Small intestine (tissue), 7 donors: Measurements from ENCODE around the gene ADAMTS2. TPM values are rescaled to one million over a fixed set of nuclear protein-coding genes. Genes with fewer than 3 reads are reported as not detected.

Experiments used
- DNase-seq, 2 donors: peaks; one replicate each; pipeline versions ENCODE4 v3.0.0 to v3.0.0-alpha.2; 2013
- FAIRE-seq: peaks from 2 replicates; lab custom pipeline; 2012; peaks lifted over from hg19 to GRCh38; lab: Jason Lieb, UNC
- H3K27ac ChIP-seq, 3 donors: one replicate each; pipeline ENCODE4 v1.5.1; 2013; ENCODE audit warnings: low read length in 2 of 3, mild to moderate bottlenecking in 2 of 3, control low read depth in 1 of 3, inconsistent platforms in 1 of 3, low read depth in 1 of 3, moderate library complexity in 1 of 3
- H3K27me3 ChIP-seq, 3 donors: one replicate each; pipeline ENCODE4 v1.6.1; 2013; ENCODE audit warnings: low read length in 3 of 3, inconsistent platforms in 1 of 3; ENCODE audit not compliant: control insufficient read depth in 3 of 3, insufficient read depth in 3 of 3
- H3K36me3 ChIP-seq, 3 donors: one replicate each; pipeline ENCODE4 v1.6.1; 2013; ENCODE audit warnings: low read length in 3 of 3, inconsistent platforms in 1 of 3, low read depth in 1 of 3, mild to moderate bottlenecking in 1 of 3, moderate library complexity in 1 of 3; ENCODE audit not compliant: control insufficient read depth in 3 of 3, insufficient read depth in 2 of 3
- H3K4me1 ChIP-seq, 3 donors: one replicate each; pipeline ENCODE4 v1.6.1; 2013; ENCODE audit warnings: low read length in 2 of 3, inconsistent platforms in 1 of 3, low read depth in 1 of 3, mild to moderate bottlenecking in 1 of 3, moderate library complexity in 1 of 3; ENCODE audit not compliant: control insufficient read depth in 3 of 3, insufficient read depth in 2 of 3
- H3K4me3 ChIP-seq, 3 donors: one replicate each; pipeline ENCODE4 v1.5.1; 2013; ENCODE audit warnings: low read length in 3 of 3, control low read depth in 1 of 3, inconsistent platforms in 1 of 3, low read depth in 1 of 3, mild to moderate bottlenecking in 1 of 3, moderate library complexity in 1 of 3
- H3K9me3 ChIP-seq, 2 donors: one replicate each; pipeline ENCODE4 v1.6.1; 2013; ENCODE audit warnings: low read depth in 1 of 2, low read length in 1 of 2; ENCODE audit not compliant: control insufficient read depth in 2 of 2, insufficient read depth in 1 of 2
- WGBS, 3 donors: extraction: QIAGEN DNeasy Blood & Tissue Kit; methylation state at CpG; one replicate each; pipeline ENCODE4 v1.1.7; 2013; 5-methylcytosine and 5-hydroxymethylcytosine counted together
- polyA plus RNA-seq, 4 donors: library from polyadenylated mRNA; stranded (reverse) in 3 of 4; unstranded in 1 of 4; fragments of 200-250 nt in 3 of 4; fragments of 120-200 nt in 1 of 4; gene quantifications; one replicate each; pipeline versions ENCODE4 v1.2.1 to v1.2.3, GENCODE V29; 2013
- donor health status: healthy with polysubstance abuse.
- donor health status: control.
- donor health status: control.
- donor health status: Bipolar disorder and iron deficiency.
- donor health status: healthy.

The ADAMTS2 gene
- polyA plus RNA-seq, 4 donors: 0.22 to 6.3 (median 2.4) TPM

- Histone ChIP-seq H3K36me3 (no peaks in the 10 kb centered on the region), H3K27ac (no peak overlapping the region), H3K4me3 (no peak overlapping the region), H3K4me1 (no peaks in the 10 kb centered on the region), H3K9me3 (peaks cover 0 to 17% of the 10 kb centered on the region in 2 donors), H3K27me3 (no peaks in the 10 kb centered on the region)
- 74 to 84% (median 79%) methylated on average over 20 of the region's 20 CpGs for WGBS, 3 donors
- FAIRE-seq (no peak), DNase-seq (no peak)
Measured at GRCh38 chr5:179228341-179229121, 116.7 kb downstream of the ADAMTS2 start.

GRCh38 chr5:179227580-179228311 is 117.5 kb downstream of the ADAMTS2 start:
- H3K9me3 ChIP-seq: peaks cover 0 to 24% of the 10 kb centered on the region in 2 donors
- no peak overlapping the region for H3K27ac ChIP-seq
- no peak for FAIRE-seq
- H3K36me3 ChIP-seq: no peaks in the 10 kb centered on the region
- no peaks in the 10 kb centered on the region for H3K27me3 ChIP-seq
- no peak for DNase-seq
- H3K4me1 ChIP-seq: no peaks in the 10 kb centered on the region
- 73 to 76% (median 75%) methylated on average over 17 of the region's 17 CpGs for WGBS, 3 donors
- H3K4me3 ChIP-seq: no peak overlapping the region

GRCh38 chr5:179227229-179227579 is 118.1 kb downstream of the ADAMTS2 start:
- FAIRE-seq (no peak), DNase-seq (no peak)
- Histone ChIP-seq H3K27ac (no peak overlapping the region), H3K9me3 (peaks cover 0 to 24% of the 10 kb centered on the region in 2 donors), H3K4me1 (no peaks in the 10 kb centered on the region), H3K4me3 (no peak overlapping the region), H3K36me3 (no peaks in the 10 kb centered on the region), H3K27me3 (no peaks in the 10 kb centered on the region)
- 60 to 70% (median 63%) methylated on average over 4 of the region's 4 CpGs for WGBS, 3 donors

- DNase-seq: no peak
- Histone ChIP-seq H3K9me3 (peaks cover 0 to 24% of the 10 kb centered on the region in 2 donors), H3K27me3 (no peaks in the 10 kb centered on the region), H3K27ac (no peak overlapping the region), H3K4me1 (no peaks in the 10 kb centered on the region), H3K4me3 (no peak overlapping the region), H3K36me3 (no peaks in the 10 kb centered on the region)
- WGBS, 3 donors: 70 to 84% (median 74%) methylated on average over 8 of the region's 8 CpGs
- no peak for FAIRE-seq
Measured at GRCh38 chr5:179226696-179227095, 118.6 kb downstream of the ADAMTS2 start.

- H3K27ac ChIP-seq: no peak overlapping the region
- WGBS, 3 donors: 93 to 96% (median 94%) methylated on average over 19 of the region's 19 CpGs
- H3K27me3 ChIP-seq: no peaks in the 10 kb centered on the region
- H3K4me3 ChIP-seq: no peak overlapping the region
- H3K36me3 ChIP-seq: no peaks in the 10 kb centered on the region
- no peaks in the 10 kb centered on the region for H3K4me1 ChIP-seq
- peaks cover 0 to 24% of the 10 kb centered on the region in 2 donors for H3K9me3 ChIP-seq
- DNase-seq (no peak), FAIRE-seq (no peak)
Measured at GRCh38 chr5:179225387-179225786, 119.9 kb downstream of the ADAMTS2 start.

- DNase-seq: no peak
- H3K4me1 ChIP-seq: no peaks in the 10 kb centered on the region
- H3K9me3 ChIP-seq: peaks cover 0 to 24% of the 10 kb centered on the region in 2 donors
- H3K4me3 ChIP-seq: no peak overlapping the region
- no peaks in the 10 kb centered on the region for H3K27me3 ChIP-seq
- H3K36me3 ChIP-seq: no peaks in the 10 kb centered on the region
- 91 to 94% (median 91%) methylated on average over 10 of the region's 10 CpGs for WGBS, 3 donors
- no peak for FAIRE-seq
- no peak overlapping the region for H3K27ac ChIP-seq
Measured at GRCh38 chr5:179224741-179225140, 120.5 kb downstream of the ADAMTS2 start.

- no peak overlapping the region for H3K27ac ChIP-seq
- DNase-seq: no peak
- WGBS, 3 donors: 94 to 98% (median 96%) methylated on average over 25 of the region's 25 CpGs
- H3K9me3 ChIP-seq: peaks cover 0 to 24% of the 10 kb centered on the region in 2 donors
- FAIRE-seq: no peak
- no peaks in the 10 kb centered on the region for H3K4me1 ChIP-seq
- no peaks in the 10 kb centered on the region for H3K27me3 ChIP-seq
- no peak overlapping the region for H3K4me3 ChIP-seq
- H3K36me3 ChIP-seq: no peaks in the 10 kb centered on the region
Measured at GRCh38 chr5:179223961-179224360, 121.3 kb downstream of the ADAMTS2 start.

- Histone ChIP-seq H3K4me1 (no peaks in the 10 kb centered on the region), H3K4me3 (no peak overlapping the region), H3K9me3 (peaks cover 0 to 24% of the 10 kb centered on the region in 2 donors), H3K27ac (no peak overlapping the region), H3K27me3 (no peaks in the 10 kb centered on the region), H3K36me3 (no peaks in the 10 kb centered on the region)
- WGBS, 3 donors: 77 to 88% (median 82%) methylated on average over 14 of the region's 14 CpGs
- no peak for FAIRE-seq
- DNase-seq: no peak
Measured at GRCh38 chr5:179223528-179223927, 121.7 kb downstream of the ADAMTS2 start.
